Body of pancreas (tissue), 4 donors: ENCODE data around the gene PLCB4. TPM values are rescaled to one million over a fixed set of nuclear protein-coding genes. Genes with fewer than 3 reads are reported as not detected.

Source experiments
- ATAC-seq: fragments of 150-250 bp; one replicate; pipeline ENCODE4 v1.9.1; 2016
- DNase-seq, 4 donors: peaks; one replicate each; pipeline ENCODE4 v3.0.0-alpha.2; 2019
- H3K27ac ChIP-seq, 4 donors: fragments of 200-600 bp; sonication (generic); 1 replicate in 3 of 4; 2 replicates in 1 of 4; pipeline versions ENCODE4 v1.5.1 to v1.6.1; 2016 to 2019; ENCODE audit warnings: mild to moderate bottlenecking in 1 of 4, mixed read lengths in 1 of 4, moderate library complexity in 1 of 4
- H3K27me3 ChIP-seq, 2 donors: fragments of 200-600 bp; sonication (generic); one replicate each; pipeline ENCODE4 v1.6.0; 2016; ENCODE audit warnings: mild to moderate bottlenecking in 1 of 2
- H3K36me3 ChIP-seq, 2 donors: fragments of 200-600 bp; sonication (generic); replicated peaks in 1 of 2; 2 replicates each; pipeline ENCODE4 v1.5.1; 2016; ENCODE audit warnings: low read depth in 2 of 2; ENCODE audit not compliant: insufficient read depth in 1 of 2
- H3K4me1 ChIP-seq: fragments of 200-600 bp; sonication (generic); one replicate; pipeline ENCODE4 v1.6.0; 2016
- H3K4me3 ChIP-seq, 2 donors: fragments of 200-600 bp; sonication (generic); 1 replicate in 1 of 2; 2 replicates in 1 of 2; pipeline ENCODE4 v1.5.1; 2016 to 2019
- H3K9me3 ChIP-seq, 3 donors: fragments of 200-600 bp; sonication (generic); 1 replicate in 2 of 3; 2 replicates in 1 of 3; pipeline ENCODE4 v1.5.1; 2016
- CTCF ChIP-seq, 7 experiments: fragments of 450-650 bp in 4 of 7; fragments of 200-600 bp in 3 of 7; sonication (generic) in 3 of 7; IDR thresholded peaks; one replicate each; pipeline ENCODE4 v1.5.1; 2016 to 2019; ENCODE audit warnings: antibody characterized with exemption in 7 of 7
- POLR2A ChIP-seq, 3 donors: fragments of 450-650 bp; IDR thresholded peaks; one replicate each; pipeline ENCODE4 v1.6.1; 2016; ENCODE audit warnings: antibody characterized with exemption in 3 of 3, mild to moderate bottlenecking in 2 of 3
- WGBS, 2 donors: methylation state at CpG; one replicate each; pipeline ENCODE4 v1.1.5; 2017; 5-methylcytosine and 5-hydroxymethylcytosine counted together
- intact Hi-C: fragments of 100-400 bp; cut with DNase I; formaldehyde crosslinking; loops from one replicate; pipeline ENCODE4 v1.15.1; 2023
- total RNA-seq, 2 donors: library from RNA; depleted of rRNA; stranded (reverse); fragments of >200 nt; gene quantifications; one replicate each; pipeline ENCODE4 v1.1.0, GENCODE V29; 2016

PLCB4 gene
- total RNA-seq, 2 donors from 2014 or later = 1.3 to 3.4 TPM

GRCh38 chr20:9329355-9330101 lies 260.6 kb downstream of the PLCB4 start:
- intact Hi-C loops = no loop called here
- Histone ChIP-seq H3K4me1 (peaks cover 14% of the 10 kb centered on the region), H3K27me3 (no peaks in the 10 kb centered on the region), H3K36me3 (no peaks in the 10 kb centered on the region), H3K9me3 (no peaks in the 10 kb centered on the region), H3K4me3 (no peak overlapping the region), H3K27ac (no peak overlapping the region)
- 84 to 87% methylated on average over 4 of the region's 4 CpGs for WGBS, 2 donors
- TF ChIP-seq CTCF (IDR thresholded peaks at IDR 0.05) = no peak
- no peak for TF ChIP-seq POLR2A (IDR thresholded peaks at IDR 0.05)
- ATAC-seq (no peak), DNase-seq (no peak)

- Histone ChIP-seq H3K27me3 (no peaks in the 10 kb centered on the region), H3K4me1 (peaks cover 14% of the 10 kb centered on the region), H3K36me3 (no peaks in the 10 kb centered on the region), H3K4me3 (no peak overlapping the region), H3K27ac (no peak overlapping the region), H3K9me3 (no peaks in the 10 kb centered on the region)
- ATAC-seq (no peak), DNase-seq (no peak)
- intact Hi-C loops = no loop called here
- 69 to 91% methylated on average over 4 of the region's 4 CpGs for WGBS, 2 donors
- TF ChIP-seq CTCF (IDR thresholded peaks at IDR 0.05) (no peak), POLR2A (IDR thresholded peaks at IDR 0.05) (no peak)
Measured at GRCh38 chr20:9330151-9330550, 261.3 kb downstream of the PLCB4 start.

- TF ChIP-seq CTCF (IDR thresholded peaks at IDR 0.05) (no peak), POLR2A (IDR thresholded peaks at IDR 0.05) (no peak)
- Histone ChIP-seq H3K36me3 (no peaks in the 10 kb centered on the region), H3K27me3 (no peaks in the 10 kb centered on the region), H3K4me3 (no peak overlapping the region), H3K27ac (peak overlapping the region in 2 of 4 donors; percentile 25 to 32), H3K4me1 (peaks cover 14% of the 10 kb centered on the region), H3K9me3 (no peaks in the 10 kb centered on the region)
- WGBS, 2 donors = 57 to 73% methylated on average over 2 of the region's 2 CpGs
- ATAC-seq (no peak), DNase-seq (no peak)
- intact Hi-C loops = no loop called here
Measured at GRCh38 chr20:9331707-9332435, 263.0 kb downstream of the PLCB4 start.

- TF ChIP-seq POLR2A (IDR thresholded peaks at IDR 0.05) (no peak), CTCF (IDR thresholded peaks at IDR 0.05) (no peak)
- Histone ChIP-seq H3K9me3 (no peaks in the 10 kb centered on the region), H3K36me3 (no peaks in the 10 kb centered on the region), H3K27ac (no peak overlapping the region), H3K27me3 (no peaks in the 10 kb centered on the region), H3K4me1 (peaks cover 14% of the 10 kb centered on the region), H3K4me3 (no peak overlapping the region)
- no peak for ATAC-seq
- intact Hi-C loops = no loop called here
- no peak for DNase-seq
- WGBS, 2 donors = 43 to 50% methylated on average over 3 of the region's 3 CpGs
Measured at GRCh38 chr20:9332791-9333479, 264.0 kb downstream of the PLCB4 start.
